Daoy (cell line): Measurements from ENCODE around the gene ADD1. TPM values are rescaled to one million over a fixed set of nuclear protein-coding genes. Genes with fewer than 3 reads are reported as not detected.
"Not testable (repeated sequence)": the region's sequence is repeated elsewhere in the genome, so short reads cannot be mapped to it uniquely, and the experiment has no call there.

Experiments used
- DNase-seq: peaks from one replicate; pipeline ENCODE4 v3.0.0-alpha.2; 2015; ENCODE audit warnings: low read depth
- total RNA-seq: library from RNA; depleted of rRNA; stranded (reverse); fragments of >200 nt; shearing (Covaris generic); gene quantifications from 2 replicates; pipeline ENCODE4 v1.2.3, GENCODE V29; 2014

The ADD1 gene
- total RNA-seq, 1 experiment from 2014 or later = 101 TPM

DNA sequence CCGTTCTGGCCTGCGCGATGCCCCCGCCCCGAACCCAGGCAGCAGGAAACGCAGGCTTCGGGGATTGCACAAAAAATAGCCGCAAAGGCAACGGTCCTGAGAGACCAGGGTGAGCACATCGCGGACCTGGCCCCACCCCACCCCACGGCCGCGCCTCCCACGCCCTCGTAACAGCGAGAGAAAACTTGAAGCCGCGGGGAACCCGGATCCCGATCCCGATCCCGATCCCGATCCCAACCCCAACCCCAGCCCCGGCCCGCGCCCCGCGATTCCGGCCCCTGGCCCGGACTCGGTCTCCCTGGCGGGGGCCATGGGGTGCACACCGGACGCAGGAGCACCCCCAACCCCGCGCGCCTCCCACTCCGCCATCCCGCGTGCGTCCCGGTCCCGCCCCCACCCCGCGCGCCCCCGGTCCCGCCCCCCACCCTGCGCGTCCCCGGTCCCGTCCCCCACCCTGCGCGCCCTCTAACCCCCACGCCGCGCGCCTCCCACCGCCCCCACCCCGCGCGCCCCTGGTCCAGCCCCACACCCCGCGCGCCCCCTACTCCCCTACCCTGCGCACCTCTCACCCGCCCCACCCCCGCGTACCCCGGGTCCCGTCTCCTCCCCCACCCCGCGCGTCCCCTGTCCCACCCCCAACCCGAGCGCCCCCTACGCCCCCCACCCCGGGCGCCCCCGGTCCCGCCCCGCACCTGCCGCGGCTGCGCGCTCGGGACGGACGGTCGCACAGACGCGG is 90.6 kb downstream of the ADD1 start:
- DNase-seq = peak; percentile 32

DNA sequence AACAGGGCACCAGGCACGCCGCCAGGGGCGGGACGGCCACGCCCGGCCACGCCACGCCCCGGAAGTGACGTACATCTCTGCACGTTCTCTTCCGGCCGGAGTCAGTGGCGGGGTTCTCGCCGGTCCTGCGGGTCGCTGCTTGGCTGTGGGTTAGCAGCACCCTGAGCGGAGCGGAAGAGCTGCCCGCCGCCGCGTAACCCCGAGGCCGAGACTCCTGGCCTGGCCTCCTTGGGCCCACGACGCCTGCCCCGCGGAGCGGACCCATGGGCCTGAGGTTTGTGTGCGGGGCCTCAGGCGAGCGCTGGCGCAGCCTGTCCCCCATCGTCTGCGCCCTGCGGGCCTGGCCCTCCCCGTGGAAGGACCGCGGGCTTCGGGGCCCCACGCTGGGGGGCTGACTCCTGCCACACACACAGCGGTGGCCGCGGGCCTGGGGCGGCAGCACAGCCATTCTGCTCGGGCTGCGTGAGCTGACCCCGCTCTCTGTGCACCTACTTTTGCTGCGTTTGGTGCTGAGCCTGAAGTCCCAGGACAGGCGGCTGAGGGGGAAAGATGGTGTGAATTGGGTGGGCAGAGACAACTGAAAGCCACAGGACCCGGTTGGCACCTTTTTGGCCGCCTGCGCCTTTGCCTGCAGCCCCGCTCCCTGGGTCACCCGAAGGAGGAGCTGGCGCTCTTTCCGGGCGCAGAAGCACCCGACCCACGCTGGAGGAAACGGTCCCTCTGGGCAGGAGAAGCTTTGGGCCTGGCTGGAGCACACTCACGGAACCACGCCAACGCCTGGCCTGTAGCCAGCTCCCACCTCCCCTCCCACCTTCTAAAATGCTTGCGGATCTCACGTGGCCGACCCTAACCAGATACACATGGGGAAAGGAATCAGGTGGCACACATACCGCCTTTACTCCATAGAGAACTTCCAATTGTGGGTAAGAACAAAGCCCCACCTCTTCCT is 91.4 kb downstream of the ADD1 start:
- DNase-seq = peak; percentile 96

DNA sequence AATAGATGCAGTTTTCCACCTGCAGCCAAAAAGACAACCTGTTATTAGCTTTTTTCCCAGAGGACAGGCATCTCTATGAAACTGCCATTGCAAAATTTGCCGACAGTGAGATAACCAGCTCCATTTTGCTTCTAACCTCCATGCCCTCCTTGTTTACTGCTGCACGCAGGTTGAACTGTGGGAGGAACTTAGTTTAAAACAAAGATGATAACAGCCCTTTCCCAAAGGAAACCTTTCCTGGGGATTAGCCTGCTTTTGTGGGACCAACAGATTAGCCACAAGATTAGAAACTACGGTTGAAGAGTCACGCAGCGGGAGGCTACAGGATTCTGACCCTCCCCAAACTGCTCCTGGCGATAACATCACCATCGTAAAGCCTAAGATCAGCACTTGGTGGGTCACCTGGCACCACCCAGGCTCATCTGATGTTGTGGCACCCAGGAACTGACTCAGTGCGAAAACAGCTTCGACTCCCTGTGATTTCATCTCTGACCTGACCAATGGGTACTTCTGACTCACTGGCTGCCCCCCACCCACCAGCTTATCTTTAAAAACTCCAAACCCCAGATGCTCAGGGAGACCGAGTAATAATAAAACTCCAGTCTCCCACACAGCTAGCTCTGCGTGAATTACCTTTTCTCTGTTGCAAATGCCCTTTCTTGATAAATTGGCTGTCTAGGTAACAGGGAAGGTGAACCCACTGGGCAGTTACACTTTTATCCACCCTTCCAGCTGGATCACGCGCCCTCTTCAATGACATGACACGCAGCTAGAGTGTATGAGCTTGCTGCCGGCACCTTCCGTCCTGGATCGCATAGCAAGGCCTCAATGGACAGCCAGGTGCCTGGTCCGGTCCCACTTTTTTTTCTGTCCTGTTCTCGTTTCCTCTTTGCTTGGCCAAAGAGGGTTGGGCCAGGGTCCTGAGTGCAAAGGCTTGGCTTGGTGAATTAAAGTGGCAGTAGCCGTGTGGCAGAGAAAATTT is 92.4 kb downstream of the ADD1 start:
- peak; percentile 65 for DNase-seq

GRCh38 chr4:2936773-2937145 is 93.1 kb downstream of the ADD1 start:
- DNase-seq = peak; percentile 77

GRCh38 chr4:2937146-2937857 is 93.7 kb downstream of the ADD1 start:
- DNase-seq = peak; percentile 59

DNA sequence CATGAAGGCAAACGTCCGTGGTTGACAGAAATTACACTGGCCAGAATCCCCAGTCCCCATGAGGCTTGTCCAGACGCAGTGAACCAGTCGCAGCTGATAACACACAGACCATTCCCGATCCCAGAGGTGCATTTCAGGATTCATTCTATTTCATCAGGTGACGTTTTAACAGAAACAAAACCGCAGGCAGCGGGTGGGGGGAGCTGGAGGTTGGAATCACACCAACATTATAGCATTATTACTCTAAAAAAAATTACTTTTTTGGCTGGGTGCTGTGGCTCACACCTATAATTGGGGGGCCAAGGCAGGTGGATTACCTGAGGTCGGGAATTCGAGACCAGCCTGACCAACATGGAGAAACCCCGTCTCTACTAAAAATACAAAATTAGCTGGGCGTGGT is 94.3 kb downstream of the ADD1 start:
- no peak for DNase-seq

DNA sequence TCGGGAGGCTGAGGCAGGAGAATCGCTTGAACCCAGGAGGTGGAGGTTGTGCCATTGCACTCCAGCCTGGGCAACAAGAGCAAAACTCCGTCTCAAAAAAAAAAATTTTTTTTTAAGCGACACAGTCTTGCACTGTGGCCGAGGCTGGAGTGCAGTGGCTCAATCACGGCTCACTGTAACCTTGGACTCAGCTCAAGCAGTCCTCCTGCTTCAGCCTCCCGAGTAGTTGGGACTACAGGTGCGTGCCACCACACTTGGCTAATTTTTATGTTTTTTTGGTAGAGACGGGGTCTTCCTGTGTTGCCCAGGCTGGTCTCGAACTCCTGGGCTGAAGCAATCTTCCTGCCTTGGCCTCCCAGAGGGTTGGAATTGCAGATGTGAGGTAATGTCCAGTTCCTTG is 94.8 kb downstream of the ADD1 start:
- not testable (repeated sequence) for DNase-seq

DNA sequence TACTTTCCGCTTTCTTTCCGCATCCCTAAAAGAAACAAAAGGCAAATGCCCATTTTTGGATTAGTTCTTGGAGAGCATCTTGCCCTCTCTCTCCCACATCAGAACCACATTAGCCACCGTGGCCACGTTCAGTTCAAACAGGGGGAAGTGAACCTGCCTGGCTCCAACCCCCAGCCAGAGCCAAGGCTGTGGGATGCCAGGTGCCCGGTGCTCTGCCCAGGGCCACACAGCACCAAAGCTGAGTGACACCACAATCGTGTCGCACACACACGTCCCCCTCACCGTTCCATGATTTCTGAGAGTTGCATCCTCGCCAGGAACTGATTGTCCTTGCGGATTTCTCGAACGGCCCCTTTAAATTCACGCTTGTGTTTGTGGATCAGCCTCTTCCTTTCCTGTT is 95.3 kb downstream of the ADD1 start:
- DNase-seq = no peak

DNA sequence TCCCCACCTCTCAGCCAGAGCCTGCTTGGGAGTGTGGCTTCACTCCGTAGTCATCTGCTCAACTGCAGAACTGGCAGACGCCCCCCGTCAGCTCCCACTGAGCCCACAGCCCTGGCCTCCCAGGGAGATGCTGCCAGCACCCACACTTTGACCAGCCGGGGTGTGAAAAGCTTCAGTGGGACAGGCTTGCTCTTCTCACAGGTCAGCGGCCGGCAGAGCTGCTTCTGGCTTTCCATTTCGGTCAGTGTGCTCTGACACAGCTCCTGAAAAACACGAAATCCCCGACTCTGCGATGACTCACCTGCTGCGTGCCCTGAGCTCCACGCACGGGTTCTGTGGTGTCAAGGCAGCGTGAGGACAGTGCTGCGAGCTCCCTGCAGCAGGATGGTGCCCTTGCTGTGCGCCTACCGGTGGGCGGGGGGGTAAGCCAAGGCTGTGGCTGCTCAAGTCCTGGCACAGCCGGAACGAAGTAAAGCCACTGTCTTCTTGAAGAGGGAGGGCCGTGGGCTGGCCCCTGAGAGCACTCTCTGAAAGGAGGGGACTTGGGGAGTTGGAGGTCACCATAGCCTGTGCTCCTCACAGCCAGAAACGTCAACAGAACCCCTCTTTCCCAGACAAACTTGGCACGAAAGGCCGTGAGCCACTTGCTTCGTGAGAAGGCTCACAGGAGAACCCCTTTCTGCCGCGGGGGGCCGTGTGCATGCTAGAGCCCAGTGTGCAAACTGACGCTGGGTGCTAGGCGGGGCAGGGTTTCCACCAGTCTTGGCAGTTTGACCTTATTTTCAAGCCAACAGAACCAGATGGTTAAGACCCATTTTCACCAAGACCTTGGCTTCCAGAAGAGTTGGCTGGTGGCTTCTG is 96.0 kb downstream of the ADD1 start:
- DNase-seq = peak; percentile 3

DNA sequence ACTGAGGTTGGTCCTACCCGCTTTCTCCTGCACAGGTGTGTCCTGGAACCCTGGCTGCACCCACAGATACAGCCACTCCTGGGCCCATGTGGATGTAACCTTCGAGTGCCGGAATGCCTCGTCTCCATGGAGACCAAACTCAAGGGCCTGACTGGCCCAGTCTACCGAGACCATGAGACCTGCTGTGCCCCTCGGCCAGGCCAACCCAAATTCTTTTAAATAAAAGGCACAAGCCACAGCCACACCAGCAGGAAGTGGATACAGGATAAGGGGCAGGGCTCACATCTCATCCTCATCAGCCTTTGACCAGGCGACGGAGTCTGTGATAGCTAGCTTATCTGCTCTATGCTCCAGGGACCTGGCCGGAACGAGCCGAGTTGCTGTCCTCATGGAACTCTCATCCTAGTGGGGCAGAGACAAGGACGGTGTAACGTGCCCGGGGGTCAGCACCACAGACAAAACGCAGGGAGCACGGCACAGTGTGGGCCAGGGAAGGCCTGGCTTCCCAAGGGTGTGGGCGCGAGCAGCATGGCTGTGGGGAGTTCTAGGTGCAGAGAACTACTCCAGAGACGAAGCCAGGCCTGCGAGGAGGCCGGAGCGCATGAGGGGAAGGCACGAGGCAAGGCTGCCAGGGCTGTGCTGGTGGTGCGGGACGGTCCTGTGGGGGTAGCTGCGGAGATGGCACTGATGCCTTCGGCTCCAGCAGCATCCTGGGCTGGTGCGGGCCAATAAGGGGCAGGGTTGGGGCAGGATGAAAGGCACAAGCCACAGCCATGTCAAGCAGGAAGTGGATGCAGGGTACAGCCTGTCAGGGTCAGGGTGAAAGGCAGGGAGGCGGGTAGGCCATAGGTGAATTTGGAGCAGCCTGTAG is 96.9 kb downstream of the ADD1 start:
- peak; percentile 1 for DNase-seq

DNA sequence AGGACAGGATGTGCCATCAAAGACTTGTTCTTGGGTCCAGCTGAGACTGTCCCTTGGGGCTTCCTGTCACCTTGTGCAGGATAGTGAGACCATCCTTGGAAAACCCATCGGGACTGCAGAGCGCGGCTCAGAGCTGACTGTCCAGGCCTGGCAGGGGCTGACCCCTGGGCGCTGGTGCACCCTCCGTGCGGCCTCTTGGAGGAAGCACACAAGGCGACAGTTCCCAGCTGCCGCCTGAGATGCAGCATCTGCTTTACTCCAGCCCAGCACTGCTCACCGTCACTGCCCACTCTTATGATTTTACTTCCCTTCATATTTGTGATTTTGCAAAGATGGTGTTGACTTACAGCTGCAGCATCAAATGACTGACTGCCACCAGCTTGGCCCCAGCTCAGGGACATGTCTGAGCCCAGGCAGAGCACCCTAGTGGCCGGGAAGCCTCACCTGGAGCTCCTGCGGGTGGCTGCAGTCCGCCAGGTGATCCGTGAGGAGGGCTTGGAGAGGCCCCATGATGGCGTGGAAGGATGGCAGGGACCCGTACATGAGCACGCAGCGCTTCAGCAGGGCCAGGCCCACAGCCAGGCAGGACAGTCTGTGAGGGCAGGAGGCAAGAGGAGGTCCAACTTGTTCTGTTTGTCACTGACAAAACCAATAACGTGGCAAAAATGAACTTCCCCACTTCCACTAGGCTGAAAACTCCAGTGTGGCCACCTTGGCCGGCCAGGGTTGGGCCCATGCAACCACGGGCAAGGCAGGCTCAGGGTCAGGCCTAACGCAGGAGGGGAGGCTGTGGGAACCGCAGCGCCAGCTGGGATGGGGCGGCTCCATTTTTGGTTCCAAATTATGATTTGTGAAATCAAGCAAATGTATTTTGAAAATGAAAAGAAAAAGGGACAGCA is 97.7 kb downstream of the ADD1 start:
- peak; percentile 0 for DNase-seq

- no peak for DNase-seq
Measured at GRCh38 chr4:2942037-2942531, 98.4 kb downstream of the ADD1 start.

- DNase-seq = no peak
Measured at GRCh38 chr4:2942532-2943363, 99.1 kb downstream of the ADD1 start.

- DNase-seq = no peak
Measured at GRCh38 chr4:2943364-2944090, 99.9 kb downstream of the ADD1 start.

DNA sequence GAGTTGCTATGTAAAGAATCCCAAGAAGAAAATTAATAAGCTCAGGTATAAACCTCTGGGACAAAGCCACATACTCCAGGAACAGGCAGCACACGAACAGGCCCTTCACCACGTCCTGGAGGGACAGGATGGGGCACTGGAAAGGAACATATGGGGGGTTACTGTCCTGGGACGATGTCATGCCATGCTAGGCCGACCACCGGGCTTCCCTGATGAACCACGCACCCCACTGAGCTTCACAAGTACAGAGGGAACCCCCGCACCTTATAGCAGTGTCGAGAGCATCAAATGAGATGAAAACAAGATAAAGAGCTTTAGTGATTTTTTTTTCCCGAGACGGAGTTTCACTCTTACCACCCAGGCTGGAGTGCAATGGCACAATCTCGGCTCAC is 100.4 kb downstream of the ADD1 start:
- no peak for DNase-seq
